HG03097 (cell line): ENCODE measurements around the gene GRAP.

Experiments used
- ATAC-seq: cut with Tn5 transposase; IDR thresholded peaks from one replicate; pipeline ENCODE4 v1.9.1; 2021; ENCODE audit not compliant: unreplicated experiment, low FRiP score

GRAP gene

DNA sequence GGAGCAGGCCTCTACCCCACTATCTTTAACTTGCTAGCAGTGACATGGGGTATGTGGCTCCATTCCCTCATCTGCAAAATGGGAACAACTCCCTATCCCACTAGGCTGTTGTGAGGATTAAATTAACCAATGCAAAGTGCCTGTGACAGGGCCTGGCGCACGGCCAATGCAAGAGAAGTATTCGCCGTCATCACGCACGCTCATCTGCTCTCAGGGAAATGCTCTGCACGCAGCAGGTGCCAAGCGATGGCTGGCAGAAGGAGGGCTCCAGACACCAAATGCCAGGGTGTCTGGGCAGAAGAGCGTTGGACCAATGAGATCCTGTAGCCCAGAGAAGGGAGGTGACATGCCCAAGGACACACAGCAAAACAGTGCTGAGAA lies 59.5 kb downstream of the GRAP start:
- no peak for ATAC-seq

- ATAC-seq = no peak
These were observed 60.1 kb downstream of the GRAP start for GRCh38 chr17:18986541-18987229.

DNA sequence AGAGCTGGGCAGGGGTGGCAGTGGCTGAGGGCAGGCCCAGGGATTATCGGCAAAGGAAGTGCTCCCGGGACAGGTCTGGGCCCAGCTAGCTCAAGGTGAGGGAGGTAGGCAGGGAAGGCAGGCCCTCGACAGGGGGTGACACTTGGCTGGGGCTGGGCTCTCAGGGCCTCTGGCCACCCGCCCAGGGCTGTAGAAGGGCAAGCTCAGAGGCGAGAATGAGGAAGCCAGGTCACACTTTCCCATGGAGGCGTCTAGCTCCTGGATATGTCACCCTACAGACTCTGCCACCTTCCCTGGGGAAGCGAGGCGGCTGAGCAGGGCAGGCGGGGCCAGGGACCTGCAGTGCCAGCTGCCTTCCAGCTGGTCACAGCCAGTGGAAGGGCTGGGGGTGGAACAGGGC lies 61.3 kb downstream of the GRAP start:
- no peak for ATAC-seq

DNA sequence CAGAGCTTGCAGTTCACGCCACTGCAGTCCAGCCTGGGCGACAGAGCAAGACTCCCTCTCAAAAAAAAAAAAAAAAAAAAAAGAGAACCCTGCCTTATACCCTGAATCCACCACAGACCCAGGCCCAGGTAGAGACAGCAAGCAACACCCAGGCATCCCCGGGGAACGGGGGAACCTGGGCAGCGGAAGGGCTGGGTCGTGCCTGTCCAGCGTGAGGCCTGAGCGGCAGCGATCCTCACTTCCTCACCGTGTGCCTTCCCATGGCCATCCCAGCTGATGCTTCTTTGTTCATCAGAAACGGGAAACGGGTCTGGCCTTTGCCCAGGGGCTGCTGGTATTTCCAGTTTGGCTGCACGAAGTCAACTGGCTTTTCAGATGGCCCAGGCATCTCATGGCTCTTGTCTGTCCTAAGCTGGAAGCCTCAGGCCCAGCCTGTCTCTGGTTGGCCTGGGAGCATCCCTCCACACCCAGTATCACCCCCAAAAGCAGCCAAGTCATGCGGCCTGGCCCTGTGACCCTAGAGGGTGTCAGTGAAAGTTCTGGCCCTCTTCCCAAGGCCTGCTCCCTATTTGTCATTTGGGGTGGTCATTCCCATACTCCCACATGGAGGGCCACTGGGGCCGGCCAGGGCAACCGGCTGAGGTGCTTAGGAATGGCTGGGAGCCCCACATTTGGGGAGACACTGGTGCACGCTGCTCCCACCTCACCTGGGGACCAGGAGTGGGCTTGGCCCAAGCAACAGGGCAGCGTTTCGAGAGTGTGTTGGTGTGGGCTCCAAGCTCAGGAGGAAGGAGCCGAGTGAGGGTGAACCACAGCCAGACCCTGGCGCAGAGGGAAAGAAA lies 62.3 kb downstream of the GRAP start:
- ATAC-seq = no peak

DNA sequence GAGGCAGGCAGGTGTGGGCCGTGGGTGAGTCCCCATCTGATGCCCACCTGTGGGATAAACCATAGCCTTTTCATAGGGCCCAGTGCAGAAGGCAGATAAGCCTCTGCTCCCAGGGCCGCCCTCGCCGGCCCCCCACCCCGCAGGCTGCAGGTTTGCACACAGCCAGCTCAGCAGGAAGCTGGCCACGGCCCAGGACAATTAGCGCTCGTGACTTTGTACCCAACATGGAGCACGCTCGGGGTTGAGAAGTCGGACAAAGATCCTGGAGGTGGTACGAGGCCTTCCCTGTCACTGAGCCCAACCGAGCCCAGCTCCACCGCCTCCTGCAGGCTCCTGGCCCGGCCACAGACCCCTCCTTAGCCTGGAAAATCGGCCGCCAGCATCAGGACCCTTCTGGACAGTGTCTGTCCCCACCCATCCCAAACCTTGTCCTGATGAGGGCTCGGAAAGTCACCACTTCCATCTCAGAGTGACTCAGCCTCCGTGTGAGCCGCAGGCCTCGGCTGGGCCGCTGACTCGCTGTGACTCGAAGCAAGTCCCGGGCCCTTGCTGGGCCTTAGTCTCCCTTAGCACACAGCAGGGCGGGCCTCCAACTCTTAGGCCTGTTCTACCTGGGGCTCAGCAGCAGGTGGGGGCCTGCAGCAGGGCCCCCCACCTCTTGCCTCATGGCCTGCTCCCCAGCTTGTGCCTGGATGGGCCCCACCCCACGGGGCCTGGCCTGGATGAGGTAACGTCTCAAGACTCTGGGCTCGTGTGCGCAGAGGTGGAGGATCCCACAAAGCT lies 64.9 kb downstream of the GRAP start:
- no peak for ATAC-seq

GRCh38 chr17:18981335-18981641 lies 65.5 kb downstream of the GRAP start:
- no peak for ATAC-seq

GRCh38 chr17:18980682-18981334 lies 65.9 kb downstream of the GRAP start:
- no peak for ATAC-seq

GRCh38 chr17:18978655-18979054 lies 68.1 kb downstream of the GRAP start:
- ATAC-seq = no peak

GRCh38 chr17:18978050-18978449 lies 68.7 kb downstream of the GRAP start:
- no peak for ATAC-seq

DNA sequence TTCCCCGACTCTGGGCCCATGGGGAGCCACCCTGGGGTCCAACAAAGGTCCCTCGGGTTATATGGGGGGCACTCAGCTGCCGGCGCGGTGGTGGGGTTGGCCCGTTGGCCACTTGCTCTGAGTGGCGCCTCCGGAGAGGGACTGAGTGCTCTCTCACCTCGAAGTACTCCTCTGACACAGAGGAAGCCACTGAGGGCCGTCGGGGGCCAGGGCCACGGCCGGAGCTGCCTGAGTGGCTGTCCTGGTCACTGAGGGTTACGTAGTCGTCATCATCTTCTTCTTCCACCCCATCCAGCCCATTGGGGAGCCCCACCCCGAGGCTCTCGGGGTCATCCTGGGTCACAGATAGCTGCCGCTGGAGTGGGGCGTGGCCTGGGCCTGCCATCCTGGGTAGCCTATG lies 69.1 kb downstream of the GRAP start:
- ATAC-seq = no peak

- ATAC-seq = no peak
These were observed 69.7 kb downstream of the GRAP start for GRCh38 chr17:18977021-18977420.

DNA sequence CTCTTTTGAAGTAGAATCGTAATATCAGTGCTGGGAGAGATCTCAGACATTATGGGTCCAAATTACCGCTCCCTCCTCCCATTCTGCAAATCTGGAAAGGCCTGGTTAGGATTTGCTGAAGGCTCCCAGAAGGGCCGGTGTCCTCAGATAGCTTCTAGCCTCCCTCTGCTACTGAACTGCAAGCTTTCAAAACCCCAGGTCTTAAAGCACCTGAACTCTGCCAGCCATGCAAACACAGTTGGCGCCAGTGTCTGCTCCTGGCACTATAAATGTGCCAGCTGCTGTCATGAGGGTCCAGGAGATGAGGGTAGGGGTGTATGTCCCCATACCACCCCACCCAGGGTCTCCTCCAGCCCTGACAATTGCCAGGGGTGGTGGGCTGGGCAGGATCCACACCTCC lies 70.6 kb downstream of the GRAP start:
- no peak for ATAC-seq

- ATAC-seq = no peak
These were observed 71.2 kb downstream of the GRAP start for GRCh38 chr17:18975597-18975996.

- ATAC-seq = no peak
These were observed 72.2 kb downstream of the GRAP start for GRCh38 chr17:18974407-18975149.

DNA sequence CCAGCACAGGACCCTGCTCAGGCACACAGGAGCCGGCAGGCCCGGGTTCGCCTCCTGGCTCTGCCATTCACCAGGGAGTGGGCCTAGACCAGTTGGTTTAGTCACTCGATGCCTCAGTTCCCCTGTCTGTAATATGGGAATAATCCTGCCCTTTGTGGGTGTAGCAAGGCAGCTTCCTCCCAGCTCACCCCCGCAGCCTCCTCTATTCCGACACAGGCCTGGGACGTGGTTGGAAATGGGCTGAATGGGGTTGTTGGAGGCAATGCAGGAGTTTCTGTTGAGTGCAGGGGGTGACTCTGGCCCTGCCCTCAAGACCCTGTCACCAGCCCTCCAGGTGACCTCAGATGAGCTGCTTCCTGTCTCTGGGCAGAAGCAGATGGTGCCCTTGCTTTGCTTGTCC lies 75.0 kb downstream of the GRAP start:
- ATAC-seq = no peak
